H1 (cell line): Measurements from ENCODE around the gene OVCH1. TPM values are rescaled to one million over a fixed set of nuclear protein-coding genes. Genes with fewer than 3 reads are reported as not detected.
"Not testable (repeated sequence)": the region's sequence is repeated elsewhere in the genome, so short reads cannot be mapped to it uniquely, and the experiment has no call there.

Experiments
- CTCF ChIA-PET: fragments of 300-600 bp; sonication (Branson Sonifier 250); formaldehyde crosslinking; loops from one replicate; lab custom pipeline; 2021; ENCODE audit not compliant: partially characterized antibody; lab: Charles Lee
- POLR2A ChIA-PET: fragments of 300-600 bp; sonication (Branson Sonifier 250); formaldehyde crosslinking; loops from one replicate; lab custom pipeline; 2021; ENCODE audit warnings: inconsistent platforms; ENCODE audit not compliant: partially characterized antibody; lab: Charles Lee
- DNase-seq, 2 experiments: peaks; one replicate each; pipeline versions ENCODE4 v3.0.0 to v3.0.0-alpha.2; 2010 to 2022; ENCODE audit warnings: low spot score in 2 of 2, low read depth in 1 of 2, mixed read lengths in 1 of 2
- FAIRE-seq: peaks from 2 replicates; lab custom pipeline; 2011; peaks lifted over from hg19 to GRCh38; lab: Jason Lieb, UNC
- H2AFZ ChIP-seq: 2 replicates; pipeline ENCODE4 v1.8.1; 2012; ENCODE audit warnings: low read length, inconsistent platforms
- H2AK5ac ChIP-seq: 2 replicates; pipeline ENCODE4 v1.6.1; 2013; ENCODE audit warnings: low read depth, low read length
- H2BK120ac ChIP-seq: replicated peaks from 2 replicates; pipeline ENCODE3; 2013; ENCODE audit warnings: low read depth, low read length, inconsistent platforms
- H2BK12ac ChIP-seq: 2 replicates; pipeline ENCODE4 v1.6.1; 2013; ENCODE audit warnings: low read depth, low read length
- H2BK15ac ChIP-seq: 2 replicates; pipeline ENCODE4 v1.6.1; 2013; ENCODE audit warnings: low read length
- H2BK20ac ChIP-seq: 2 replicates; pipeline ENCODE4 v1.6.1; 2013; ENCODE audit warnings: low read length
- H2BK5ac ChIP-seq: 2 replicates; pipeline ENCODE4 v1.6.1; 2013; ENCODE audit warnings: low read depth, low read length
- H3K14ac ChIP-seq: 2 replicates; pipeline ENCODE4 v1.6.1; 2013; ENCODE audit warnings: inconsistent platforms; ENCODE audit not compliant: insufficient read length
- H3K18ac ChIP-seq: 2 replicates; pipeline ENCODE4 v1.6.1; 2013; ENCODE audit warnings: low read length; ENCODE audit errors: extremely low read depth
- H3K23ac ChIP-seq: 2 replicates; pipeline ENCODE4 v1.6.1; 2013; ENCODE audit warnings: inconsistent platforms; ENCODE audit not compliant: insufficient read length
- H3K23me2 ChIP-seq: 2 replicates; pipeline ENCODE4 v1.6.1; 2013; ENCODE audit warnings: low read depth, low read length
- H3K27ac ChIP-seq: 2 replicates; pipeline ENCODE4 v1.6.1; 2011; ENCODE audit warnings: low read depth, low read length, inconsistent platforms
- H3K27me3 ChIP-seq, 4 experiments: replicated peaks in 1 of 4; 1 replicate in 1 of 4; 2 replicates in 3 of 4; pipeline versions ENCODE4 v1.6.1 to v1.8.1; 2011 to 2013; ENCODE audit warnings: low read length in 3 of 4, mild to moderate bottlenecking in 3 of 4, inconsistent platforms in 2 of 4, mixed read lengths in 2 of 4, moderate library complexity in 1 of 4; ENCODE audit not compliant: control insufficient read depth in 3 of 4, insufficient read depth in 3 of 4; ENCODE audit errors: extremely low read depth in 1 of 4
- H3K36me3 ChIP-seq, 4 experiments: 2 replicates each; pipeline versions ENCODE4 v1.6.1 to v1.8.1; 2011 to 2013; ENCODE audit warnings: mild to moderate bottlenecking in 4 of 4, low read length in 3 of 4, moderate library complexity in 2 of 4, control low read depth in 1 of 4, inconsistent platforms in 1 of 4; ENCODE audit not compliant: insufficient read depth in 4 of 4, control insufficient read depth in 2 of 4
- H3K4ac ChIP-seq: replicated peaks from 2 replicates; pipeline ENCODE3; 2013; ENCODE audit warnings: low read length, low read depth, mixed read lengths, inconsistent platforms; ENCODE audit not compliant: insufficient read length
- H3K4me1 ChIP-seq, 4 experiments: replicated peaks in 1 of 4; 1 replicate in 1 of 4; 2 replicates in 3 of 4; pipeline versions ENCODE4 v1.6.1 to v1.8.1; 2011 to 2013; ENCODE audit warnings: low read length in 3 of 4, inconsistent platforms in 2 of 4, mixed read lengths in 1 of 4; ENCODE audit not compliant: insufficient read depth in 4 of 4, control insufficient read depth in 3 of 4
- H3K4me2 ChIP-seq, 2 experiments: 2 replicates each; pipeline versions ENCODE4 v1.6.1 to v1.8.1; 2011 to 2013; ENCODE audit warnings: low read depth in 2 of 2, low read length in 2 of 2, control low read depth in 1 of 2, inconsistent platforms in 1 of 2, mild to moderate bottlenecking in 1 of 2; ENCODE audit not compliant: insufficient read depth in 1 of 2
- H3K4me3 ChIP-seq, 4 experiments: fragments of 200-600, 300-600 bp in 1 of 4; sonication (generic), shearing (Covaris generic), sonication (Bioruptor Twin) in 1 of 4; 2 replicates each; pipeline versions ENCODE4 v1.5.1 to v1.8.1; 2011 to 2016; ENCODE audit warnings: low read length in 4 of 4, low read depth in 3 of 4, control low read depth in 2 of 4, inconsistent platforms in 2 of 4, mild to moderate bottlenecking in 2 of 4, mixed read lengths in 1 of 4, moderate library complexity in 1 of 4; ENCODE audit not compliant: insufficient read depth in 2 of 4; ENCODE audit errors: extremely low read depth in 1 of 4
- H3K56ac ChIP-seq: replicated peaks from 2 replicates; pipeline ENCODE3; 2013; ENCODE audit warnings: low read depth, mild to moderate bottlenecking, mixed read lengths, low read length, inconsistent platforms; ENCODE audit not compliant: insufficient read length
- H3K79me1 ChIP-seq: 2 replicates; pipeline ENCODE4 v1.6.1; 2013; ENCODE audit warnings: low read depth, low read length, control low read depth
- H3K79me2 ChIP-seq, 2 experiments: 2 replicates each; pipeline versions ENCODE4 v1.6.1 to v1.8.1; 2012 to 2013; ENCODE audit warnings: low read length in 2 of 2, mild to moderate bottlenecking in 2 of 2, inconsistent platforms in 1 of 2; ENCODE audit not compliant: insufficient read depth in 2 of 2, control insufficient read depth in 1 of 2
- H3K9ac ChIP-seq, 4 experiments: replicated peaks in 1 of 4; 1 replicate in 1 of 4; 2 replicates in 3 of 4; pipeline versions ENCODE4 v1.6.1 to v1.8.1; 2011 to 2013; ENCODE audit warnings: low read depth in 3 of 4, low read length in 3 of 4, control low read depth in 2 of 4, mild to moderate bottlenecking in 2 of 4, moderate library complexity in 2 of 4, inconsistent platforms in 1 of 4; ENCODE audit errors: extremely low read depth in 1 of 4
- H3K9me3 ChIP-seq, 2 experiments: 2 replicates each; pipeline versions ENCODE4 v1.6.1 to v1.8.1; 2012 to 2013; ENCODE audit warnings: mild to moderate bottlenecking in 2 of 2, moderate library complexity in 2 of 2, control low read depth in 1 of 2, inconsistent platforms in 1 of 2, low read depth in 1 of 2, low read length in 1 of 2, mixed read lengths in 1 of 2; ENCODE audit not compliant: insufficient read depth in 2 of 2
- H4K20me1 ChIP-seq, 2 experiments: replicated peaks in 1 of 2; 2 replicates each; pipeline versions ENCODE3 to v1.8.1; 2011 to 2013; ENCODE audit warnings: inconsistent platforms in 2 of 2, low read length in 2 of 2, mild to moderate bottlenecking in 1 of 2; ENCODE audit not compliant: insufficient read depth in 2 of 2, control insufficient read depth in 1 of 2
- H4K5ac ChIP-seq: 2 replicates; pipeline ENCODE4 v1.6.1; 2013; ENCODE audit warnings: low read length, low read depth, mixed read lengths, inconsistent platforms; ENCODE audit not compliant: insufficient read length
- H4K8ac ChIP-seq: 2 replicates; pipeline ENCODE4 v1.8.0; 2013; ENCODE audit warnings: mild to moderate bottlenecking, moderate library complexity, low read length, inconsistent platforms; ENCODE audit not compliant: insufficient read depth; ENCODE audit errors: extremely low read depth
- H4K91ac ChIP-seq: replicated peaks from 2 replicates; pipeline ENCODE3; 2013; ENCODE audit warnings: low read length, mixed read lengths, inconsistent platforms; ENCODE audit not compliant: insufficient read length
- CTCF ChIP-seq, 3 experiments: IDR thresholded peaks; 1 replicate in 2 of 3; 2 replicates in 1 of 3; pipeline versions ENCODE4 v1.5.1 to v1.6.1; 2011; ENCODE audit warnings: low read length in 3 of 3, mild to moderate bottlenecking in 3 of 3, inconsistent platforms in 2 of 3, low read depth in 1 of 3, moderate library complexity in 1 of 3; ENCODE audit not compliant: insufficient read depth in 1 of 3; ENCODE audit errors: control extremely low read depth in 1 of 3
- WGBS, 2 experiments: shearing (Covaris generic) in 1 of 2; methylation state at CpG; one replicate each; pipeline versions ENCODE4 v1.1.6 to v1.1.7; 2013 to 2015; ENCODE audit warnings: low lambda C conversion rate in 2 of 2, mixed read lengths in 2 of 2, inconsistent platforms in 1 of 2, low coverage in 1 of 2, missing lambda C conversion rate in 1 of 2; ENCODE audit not compliant: insufficient replicate concordance in 2 of 2, insufficient coverage in 1 of 2, insufficient read length in 1 of 2; ENCODE audit errors: extremely low coverage in 1 of 2, missing lambda C conversion rate in 1 of 2; 5-methylcytosine and 5-hydroxymethylcytosine counted together
- polyA plus RNA-seq, 7 experiments: library from polyadenylated mRNA; depleted of rRNA in 3 of 7; stranded (reverse) in 5 of 7; unstranded in 2 of 7; fragments of >200 nt in 5 of 7; fragments of 200-250 nt in 2 of 7; gene quantifications; 1 replicate in 5 of 7; 2 replicates in 1 of 7; 4 replicates in 1 of 7; pipeline versions ENCODE4 v1.2.1 to v1.2.3, GENCODE V29; 2011 to 2013; ENCODE audit warnings: missing spikeins in 2 of 7, mixed read lengths in 2 of 7
- total RNA-seq: library from RNA; stranded (reverse); fragmentation: NEBNext Ultra II Directional; extraction: Animal tissue kit (Norgen Biotek cat#: 25700); gene quantifications from 2 replicates; pipeline ENCODE4 v1.2.1, GENCODE V29; 2021

OVCH1 gene
- total and polyA plus RNA-seq, 2 of the 8 experiments (the other 6 are each of a cell fraction or from before 2014, with no cell fraction given) = 0.07 TPM; not detected in 1

DNA sequence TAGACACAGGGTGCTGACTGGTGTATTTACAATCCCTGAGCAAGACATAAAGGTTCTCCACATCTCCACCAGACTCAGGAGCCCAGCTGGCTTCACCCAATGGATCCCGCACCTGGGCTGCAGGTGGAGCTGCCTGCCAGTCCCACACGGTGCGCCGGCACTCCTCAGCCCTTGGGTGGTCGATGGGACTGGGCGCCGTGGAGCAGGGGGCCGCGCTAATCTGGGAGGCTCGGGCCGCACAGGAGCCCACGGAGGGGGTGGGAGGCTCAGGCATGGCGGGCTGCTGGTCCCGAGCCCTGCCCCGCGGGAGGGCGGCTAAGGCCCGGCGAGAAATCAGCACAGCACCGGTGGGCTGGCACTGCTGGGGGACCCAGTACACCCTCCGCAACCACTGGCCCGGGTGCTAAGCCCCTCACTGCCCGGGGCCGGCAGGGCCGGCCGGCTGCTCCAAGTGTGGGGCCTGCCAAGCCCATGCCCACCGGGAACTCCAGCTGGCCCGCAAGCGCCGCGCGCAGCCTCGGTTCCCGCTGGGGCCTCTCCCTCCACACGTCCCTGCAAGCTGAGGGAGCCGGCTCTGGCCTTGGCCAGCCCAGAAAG, 111.3 kb downstream of the OVCH1 start:
- H3K9me3 ChIP-seq, H3K79me1 ChIP-seq, H3K27ac ChIP-seq, H3K56ac ChIP-seq, H3K79me2 ChIP-seq, H3K9ac ChIP-seq, H2AFZ ChIP-seq, H4K8ac ChIP-seq, H4K91ac ChIP-seq, H2BK12ac ChIP-seq, H3K4me2 ChIP-seq, H2BK5ac ChIP-seq, H2BK20ac ChIP-seq, H3K23me2 ChIP-seq, H2AK5ac ChIP-seq, H3K4ac ChIP-seq, H2BK15ac ChIP-seq, H3K14ac ChIP-seq, H3K27me3 ChIP-seq, H3K36me3 ChIP-seq, H4K20me1 ChIP-seq, POLR2A ChIA-PET, H3K23ac ChIP-seq, H4K5ac ChIP-seq, H2BK120ac ChIP-seq, H3K4me1 ChIP-seq, DNase-seq, FAIRE-seq, H3K4me3 ChIP-seq, H3K18ac ChIP-seq: not testable (repeated sequence)
- peak in 1 of 3 experiments; percentile 5; a peak in 1 of 4 replicates for TF ChIP-seq CTCF (IDR thresholded peaks at IDR 0.05; ENCODE audit: control extremely low read depth in 1 of 3, insufficient read depth in 1 of 3, low read depth in 1 of 3, low read length in 3 of 3)
- CTCF ChIA-PET = interaction anchor here (0.8 to 1.4 kb wide), 2 partner anchors 14 to 167 kb away, joined by 3 read pairs; no protein-coding TSS in a partner anchor
- WGBS, 2 experiments = 95% methylated on average over 15 of the region's 36 CpGs; no CpG with 5 or more reads in 1 of the 2 experiments
